CD4-positive, alpha-beta T cell treated with Interferon alpha-2 for 1 hour (primary cell): Measurements from ENCODE around the gene HSDL1.
A peak's percentile ranks its signal among the peaks of the same experiment; 100 is the strongest.

ENCODE experiments used
- DNase-seq, 2 donors: peaks; one replicate each; pipeline ENCODE4 v3.0.0-alpha.2; 2020 to 2022

HSDL1 gene

GRCh38 chr16:84144859-84145639, at the start of gene HSDL1, which contains the start of gene DNAAF1:
Gene HSDL1, minus strand, starts transcription at chr16:84145177. Its CDS starts 13,856 bp downstream, at chr16:84131321.
Gene DNAAF1, plus strand, starts transcription at chr16:84145308. Its CDS starts 133 bp downstream, at chr16:84145441.
- DNase-seq, result peak; percentile 91 to 94

- no peak for DNase-seq
Observed at GRCh38 chr16:84194018-84194417, 49.0 kb upstream of the HSDL1 start.

- DNase-seq, result no peak
Observed at GRCh38 chr16:84193480-84193879, 48.5 kb upstream of the HSDL1 start.

GRCh38 chr16:84191466-84191865, 46.5 kb upstream of the HSDL1 start:
- no peak for DNase-seq

- no peak for DNase-seq
Observed at GRCh38 chr16:84190731-84191388, 45.9 kb upstream of the HSDL1 start, which contains the start of gene ADAD2. Gene ADAD2, plus strand, starts transcription at chr16:84191157. Its CDS starts 74 bp downstream, at chr16:84191231.

GRCh38 chr16:84186685-84187437, 41.9 kb upstream of the HSDL1 start, which contains the start of gene TAF1C:
Gene TAF1C, minus strand, starts transcription at chr16:84187057. Its CDS starts 2,069 bp downstream, at chr16:84184988.
- DNase-seq, result peak; percentile 90 to 92

GRCh38 chr16:84184775-84185174, 39.8 kb upstream of the HSDL1 start:
- DNase-seq, result no peak

- DNase-seq, result no peak
Observed at GRCh38 chr16:84183911-84184591, 39.1 kb upstream of the HSDL1 start.

- no peak for DNase-seq
Observed at GRCh38 chr16:84183572-84183875, 38.5 kb upstream of the HSDL1 start.

- no peak for DNase-seq
Observed at GRCh38 chr16:84182680-84183571, 37.9 kb upstream of the HSDL1 start.

- DNase-seq, result no peak
Observed at GRCh38 chr16:84182104-84182503, 37.1 kb upstream of the HSDL1 start.

- DNase-seq, result no peak
Observed at GRCh38 chr16:84181144-84181915, 36.4 kb upstream of the HSDL1 start.

GRCh38 chr16:84180519-84181140, 35.7 kb upstream of the HSDL1 start:
- DNase-seq, result no peak

- no peak for DNase-seq
Observed at GRCh38 chr16:84179612-84180320, 34.8 kb upstream of the HSDL1 start.

- no peak for DNase-seq
Observed at GRCh38 chr16:84178892-84179611, 34.1 kb upstream of the HSDL1 start.

GRCh38 chr16:84178146-84178765, 33.3 kb upstream of the HSDL1 start:
- DNase-seq, result no peak

GRCh38 chr16:84177741-84178073, 32.7 kb upstream of the HSDL1 start:
- no peak for DNase-seq

- DNase-seq, result no peak
Observed at GRCh38 chr16:84176192-84177053, 31.4 kb upstream of the HSDL1 start.
